CD4-positive, alpha-beta T cell treated with Interleukin-10 for 1 hour (primary cell): ENCODE results near the gene TAB3.
"Not testable (repeated sequence)": the region's sequence is repeated elsewhere in the genome, so short reads cannot be mapped to it uniquely, and the experiment has no call there.

ENCODE experiments used
- DNase-seq: peaks from one replicate; pipeline ENCODE4 v3.0.0-alpha.2; 2020

The TAB3 gene

DNA sequence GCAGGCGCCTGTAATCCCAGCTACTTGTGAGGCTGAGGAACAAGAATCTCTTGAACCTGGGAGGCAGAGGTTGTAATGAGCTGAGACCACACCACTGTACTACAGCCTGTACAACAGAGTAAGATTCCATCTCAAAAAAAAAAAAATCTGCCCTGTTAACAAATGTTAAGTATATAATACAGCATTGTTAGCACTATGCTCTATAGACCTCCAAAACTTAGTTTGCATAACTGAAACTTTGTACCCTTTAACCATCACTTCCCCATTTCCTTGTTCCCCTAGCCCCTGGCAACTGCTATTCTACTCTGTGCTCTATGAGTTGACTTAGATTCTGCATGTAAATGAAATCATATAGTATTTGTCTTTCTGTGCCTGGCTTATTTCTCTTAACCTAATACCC, 76.7 kb downstream of the TAB3 start:
- no peak for DNase-seq

DNA sequence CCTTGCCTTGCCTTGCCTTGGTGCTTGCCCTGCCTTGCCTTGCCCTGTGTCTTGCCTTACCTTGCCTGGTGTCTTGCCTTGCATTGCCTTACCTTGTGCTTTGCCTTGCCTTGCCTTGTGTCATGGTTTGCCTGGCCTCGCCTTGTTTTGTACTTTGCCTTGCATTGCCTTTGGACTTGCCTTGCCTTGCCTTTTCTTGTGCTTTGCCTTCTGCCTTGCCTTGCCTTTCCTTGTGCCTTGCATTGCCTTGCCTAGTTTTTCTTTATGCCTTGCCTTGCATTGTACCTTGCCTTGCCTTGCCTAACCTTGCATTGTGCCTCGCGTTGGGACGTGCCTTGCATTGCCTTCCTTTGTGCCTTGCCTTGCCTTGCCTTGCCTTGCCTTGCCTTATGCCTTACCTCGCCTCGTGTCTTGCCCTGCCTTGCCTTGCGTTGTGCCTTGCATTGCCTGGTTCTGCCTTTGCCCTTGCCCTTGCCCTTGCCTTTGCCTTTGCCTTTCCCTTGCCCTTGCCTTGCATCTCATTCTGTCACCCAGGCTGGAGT, 82.8 kb downstream of the TAB3 start:
- DNase-seq, result no peak

DNA sequence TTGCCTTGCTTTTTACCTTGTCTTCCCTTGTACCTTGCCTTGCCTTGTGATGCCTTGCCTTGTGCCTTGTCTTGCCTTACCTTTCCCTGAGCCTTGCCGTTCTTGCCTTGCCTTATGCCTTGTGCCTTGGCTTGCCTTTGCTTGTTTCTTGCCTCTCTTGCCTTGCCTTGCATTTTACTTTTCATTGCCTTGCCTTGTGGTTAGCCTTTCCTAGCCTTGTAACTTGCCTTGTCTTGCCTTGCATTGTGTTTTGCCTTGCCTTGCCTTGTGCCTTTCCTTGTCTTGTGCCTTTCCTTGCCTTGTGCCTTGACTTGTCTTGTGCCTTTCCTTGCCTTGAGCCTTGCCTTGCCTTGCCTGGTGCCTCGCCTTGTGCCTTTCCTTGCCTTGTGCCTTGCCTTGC, 84.6 kb downstream of the TAB3 start:
- no peak for DNase-seq

DNA sequence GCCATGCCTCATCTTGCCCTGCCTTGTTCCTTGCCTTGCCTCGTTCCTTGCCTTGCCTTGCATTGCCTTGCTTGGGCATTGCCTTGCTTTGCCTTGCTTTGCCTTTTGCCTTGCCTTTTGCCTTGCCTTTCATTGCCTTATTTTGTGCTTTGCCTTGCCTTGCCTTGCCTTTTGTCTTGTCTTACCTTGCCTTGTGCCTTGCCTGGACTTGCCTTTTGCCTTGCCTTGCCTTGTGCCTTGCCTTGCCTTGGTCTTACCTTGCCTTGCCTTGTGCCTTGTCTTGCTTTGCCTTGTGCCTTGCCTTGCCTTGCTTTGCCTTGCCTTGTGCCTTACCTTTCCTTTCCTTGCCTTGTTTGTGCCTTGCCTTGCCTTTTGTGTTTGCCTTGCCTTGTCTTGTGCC, 88.2 kb downstream of the TAB3 start:
- no peak for DNase-seq

DNA sequence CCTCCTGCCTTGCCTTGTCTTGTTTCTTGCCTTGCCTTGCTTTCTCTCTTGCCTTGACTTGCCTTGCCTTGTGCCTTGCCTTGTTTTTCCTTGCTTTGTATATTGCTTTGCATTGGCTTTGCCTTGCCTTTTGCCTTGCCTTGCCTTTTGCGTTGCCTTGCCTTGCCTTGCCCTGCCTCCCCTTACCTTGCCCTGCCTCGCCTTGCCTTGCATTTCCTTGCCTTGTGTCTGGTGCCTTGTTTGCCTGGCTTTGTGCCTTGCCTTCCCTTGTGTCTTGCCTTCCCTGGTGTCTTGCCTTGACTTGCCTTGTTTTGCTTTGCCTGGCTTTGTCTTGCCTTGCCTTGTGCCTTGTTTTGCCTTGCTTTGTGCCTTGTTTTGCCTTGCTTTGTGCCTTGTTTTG, 89.7 kb downstream of the TAB3 start:
- no peak for DNase-seq

DNA sequence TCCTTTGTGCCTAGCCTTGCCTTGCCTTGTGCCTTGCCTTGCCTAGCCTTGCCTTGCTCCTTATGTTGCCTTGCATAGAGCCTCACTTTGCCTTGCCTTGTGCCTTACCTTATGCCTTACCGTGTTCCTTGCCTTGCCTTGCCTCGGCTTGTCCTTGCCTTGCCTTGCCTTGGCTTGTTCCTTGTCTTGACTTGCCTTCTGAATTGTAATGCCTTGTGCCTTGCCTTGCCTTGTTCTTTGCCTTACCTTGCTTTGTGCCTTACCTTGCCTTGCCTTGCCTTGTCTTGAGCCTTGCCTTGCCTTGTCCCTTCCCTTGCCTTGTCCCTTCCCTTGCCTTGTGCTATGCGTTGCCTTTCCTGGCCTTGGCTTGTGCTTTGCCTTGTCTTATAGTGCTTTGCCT, 90.2 kb downstream of the TAB3 start:
- no peak for DNase-seq

DNA sequence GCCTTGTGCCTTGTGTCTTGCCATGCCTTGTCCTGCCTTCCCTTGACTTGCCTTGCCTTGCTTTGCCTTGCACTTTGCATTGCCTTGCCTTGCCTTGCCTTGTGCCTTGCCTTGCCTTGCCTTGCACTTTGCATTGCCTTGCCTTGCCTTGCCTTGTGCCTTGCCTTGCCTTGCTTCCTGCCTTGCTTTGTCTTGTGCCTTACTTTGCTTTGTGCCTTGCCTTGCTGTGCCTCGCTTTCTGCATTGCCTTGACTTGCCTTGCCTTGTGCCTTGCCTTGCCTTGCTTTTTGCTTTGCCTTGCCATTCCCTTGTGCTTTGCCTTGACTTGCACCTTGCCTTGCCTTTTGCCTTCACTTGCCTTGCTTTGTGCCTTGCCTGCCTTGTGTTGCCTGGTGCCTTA, 91.8 kb downstream of the TAB3 start:
- not testable (repeated sequence) for DNase-seq

DNA sequence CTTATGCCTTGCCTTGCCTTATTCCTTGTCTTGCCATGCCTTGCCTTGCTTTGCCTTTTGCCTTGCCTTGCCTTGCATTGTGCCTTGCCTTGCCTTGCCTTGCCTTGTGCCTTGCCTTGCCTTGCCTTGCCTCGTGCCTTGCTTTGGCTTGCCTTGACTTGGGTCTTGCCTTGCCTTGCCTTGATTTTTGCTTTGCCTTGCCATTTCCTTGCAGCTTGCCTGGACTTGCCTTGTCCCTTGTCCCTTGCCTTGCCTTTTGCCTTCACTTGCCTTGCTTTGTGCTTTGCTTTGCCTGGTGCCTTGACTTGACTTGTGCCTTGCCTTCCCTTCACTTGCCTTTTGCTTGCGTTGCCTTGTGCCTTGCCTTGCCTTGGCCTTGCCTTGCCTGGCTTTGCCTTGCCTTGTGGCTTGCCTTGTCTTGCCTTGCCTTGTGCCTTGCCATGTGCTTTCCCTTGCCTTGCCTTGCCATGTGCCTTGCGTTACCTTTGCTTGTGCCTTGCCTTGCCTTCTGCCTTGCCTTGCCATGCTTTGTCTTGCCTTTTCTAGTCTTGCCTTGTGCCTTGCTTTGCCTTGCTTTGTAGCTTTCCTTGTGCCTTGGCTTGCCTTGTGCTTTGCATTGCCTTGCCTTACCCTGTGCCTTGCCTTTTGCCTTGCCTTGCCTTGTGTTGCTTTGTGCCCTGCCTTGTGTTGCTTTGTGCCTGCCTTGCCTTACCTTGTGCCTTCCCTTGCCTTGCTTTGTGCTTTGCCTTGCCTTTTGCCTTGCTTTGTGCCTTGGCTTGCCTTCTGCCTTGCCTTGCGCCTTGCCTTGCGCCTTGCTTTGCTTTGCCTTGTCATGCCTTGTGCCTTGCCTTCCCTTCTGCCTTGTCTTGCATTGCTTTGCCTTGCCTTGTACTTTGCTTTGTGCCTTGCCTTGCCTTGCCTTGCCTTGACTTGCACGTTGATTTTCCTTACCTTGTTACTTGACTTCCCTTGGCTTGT, 92.8 kb downstream of the TAB3 start:
- no peak for DNase-seq

DNA sequence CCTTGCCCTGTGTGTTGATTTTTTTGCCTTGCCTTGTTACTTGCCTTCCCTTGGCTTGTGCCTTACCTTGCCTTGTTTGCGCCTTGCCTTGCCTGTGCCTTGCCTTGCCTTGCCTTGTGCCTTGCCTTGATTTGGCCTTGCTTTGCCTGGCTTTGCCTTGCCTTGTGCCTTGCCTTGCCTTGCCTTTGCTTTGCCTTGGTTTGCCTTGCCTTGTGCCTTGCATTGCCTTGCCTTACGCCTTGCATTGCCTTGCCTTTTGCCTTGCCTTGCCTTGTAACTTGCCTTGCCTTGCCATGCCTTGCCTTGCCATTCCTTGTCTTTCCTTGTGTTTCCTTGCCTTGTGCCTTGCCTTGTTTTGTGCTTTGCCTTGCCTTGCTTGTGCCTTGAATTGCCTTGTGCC, 94.6 kb downstream of the TAB3 start:
- no peak for DNase-seq

DNA sequence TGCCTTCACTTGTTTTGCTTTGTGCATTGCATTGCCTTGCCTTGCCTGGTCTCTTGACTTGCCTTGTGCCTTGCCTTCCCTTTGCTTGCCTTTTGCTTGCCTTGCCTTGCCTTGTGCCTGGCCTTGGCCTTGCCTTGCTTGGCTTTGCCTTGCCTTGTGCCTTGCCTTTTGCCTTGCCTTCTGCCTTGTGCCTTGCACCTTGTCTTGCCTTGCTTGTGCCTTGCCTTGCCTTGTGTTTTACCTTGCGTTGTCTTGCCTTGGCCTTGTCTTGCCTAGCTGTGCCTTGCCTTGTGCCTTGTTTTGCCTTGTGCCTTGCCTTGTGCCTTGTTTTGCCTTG, 95.3 kb downstream of the TAB3 start:
- no peak for DNase-seq

DNA sequence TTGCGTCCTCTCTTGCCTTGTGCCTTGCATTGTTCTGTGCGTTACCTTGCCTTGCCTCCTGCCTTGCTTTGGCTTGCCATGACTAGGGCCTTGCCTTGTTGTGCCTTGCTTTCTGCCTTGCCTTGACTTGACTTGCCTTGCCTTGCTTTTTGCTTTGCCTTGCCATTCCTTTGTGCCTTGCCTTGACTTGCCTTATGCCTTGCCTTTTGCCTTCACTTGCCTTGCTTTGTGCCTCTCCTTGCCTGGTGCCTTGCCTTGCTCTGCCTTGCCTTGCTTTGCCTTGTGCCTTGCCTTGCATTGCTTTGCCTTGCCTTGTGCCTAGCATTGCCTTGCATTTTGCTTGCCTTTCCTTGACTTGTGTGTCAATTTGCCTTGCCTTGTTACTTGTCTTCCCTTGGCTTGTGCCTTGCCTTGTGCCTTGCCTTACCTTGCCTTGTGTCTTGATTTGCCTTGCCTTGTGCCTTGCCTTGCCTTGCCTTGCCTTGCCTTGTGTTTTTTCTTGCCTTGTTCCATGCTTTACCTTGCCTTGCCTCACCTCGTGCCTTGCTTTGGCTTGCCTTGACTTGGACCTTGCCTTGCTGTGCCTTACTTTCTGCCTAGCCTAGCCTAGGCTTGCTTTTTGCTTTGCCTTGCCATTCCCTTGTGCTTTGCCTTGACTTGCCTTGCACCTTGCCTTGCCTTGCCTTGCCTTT, 95.8 kb downstream of the TAB3 start:
- no peak for DNase-seq

DNA sequence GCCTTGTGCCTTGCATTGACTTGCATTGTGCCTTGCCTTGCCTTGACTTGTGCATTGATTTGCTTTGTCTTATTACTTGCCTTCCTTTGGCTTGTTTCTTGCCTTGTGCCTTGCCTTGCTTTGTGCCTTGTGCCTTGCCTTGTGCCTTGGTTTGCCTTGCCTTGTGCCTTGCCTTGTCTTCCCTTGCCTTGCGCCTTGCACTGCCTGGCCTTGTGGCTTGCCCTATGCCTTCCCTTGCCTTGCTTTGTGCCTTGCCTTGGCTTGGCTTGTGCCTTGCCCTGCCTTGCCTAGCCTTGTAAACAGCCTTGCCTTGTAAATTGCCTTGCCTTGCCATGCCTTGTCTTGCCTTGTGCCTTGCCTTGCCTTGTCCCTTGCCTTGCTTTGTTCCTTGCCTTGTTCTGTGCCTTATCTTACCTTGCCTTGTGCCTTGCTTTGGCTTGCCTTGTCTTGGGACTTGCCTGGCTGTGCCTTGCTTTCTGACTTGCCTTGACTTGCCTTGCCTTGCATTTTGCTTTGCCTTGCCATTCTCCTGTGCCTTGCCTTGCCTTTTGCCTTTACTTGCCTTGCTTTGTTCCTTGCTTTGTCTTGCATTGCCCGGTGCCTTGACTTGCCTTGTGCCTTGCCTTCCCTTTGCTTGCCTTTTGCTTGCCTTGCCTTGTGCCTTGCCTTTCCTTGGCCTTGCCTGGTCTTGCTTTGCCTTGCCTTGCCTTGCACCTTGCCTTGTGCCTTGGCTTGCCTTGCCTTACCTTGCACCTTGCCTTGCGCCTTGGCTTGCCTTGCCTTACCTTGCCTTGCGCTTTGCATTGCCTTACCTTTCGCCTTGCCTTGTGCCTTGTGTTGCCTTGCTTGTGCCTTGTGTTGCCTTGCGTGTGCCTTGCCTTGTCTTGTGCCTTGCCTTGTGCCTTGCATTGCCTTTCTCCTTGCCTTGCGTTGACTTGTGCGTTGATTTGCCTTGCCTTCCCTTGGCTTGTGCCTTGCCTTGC, 97.5 kb downstream of the TAB3 start:
- DNase-seq, result no peak

DNA sequence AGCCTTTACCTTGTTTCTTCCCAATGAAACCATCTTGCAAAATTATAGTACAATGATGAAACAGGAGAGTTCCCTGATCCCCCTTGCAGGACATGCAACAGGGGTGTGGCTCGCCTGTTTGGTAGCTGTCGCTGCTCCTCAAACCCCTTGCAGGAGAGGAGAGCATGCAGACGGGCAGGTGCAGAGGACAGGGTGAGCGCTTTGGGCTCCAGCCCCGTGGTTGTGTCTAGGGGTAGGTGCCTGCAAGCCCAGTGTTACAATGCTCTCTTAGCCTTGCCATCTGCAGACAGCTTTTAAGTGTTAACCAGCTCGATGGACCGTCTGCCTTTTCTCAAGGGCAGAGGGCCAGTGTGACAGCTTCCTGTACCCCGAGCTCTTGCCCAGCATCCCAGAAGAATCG, 102.0 kb downstream of the TAB3 start:
- no peak for DNase-seq

DNA sequence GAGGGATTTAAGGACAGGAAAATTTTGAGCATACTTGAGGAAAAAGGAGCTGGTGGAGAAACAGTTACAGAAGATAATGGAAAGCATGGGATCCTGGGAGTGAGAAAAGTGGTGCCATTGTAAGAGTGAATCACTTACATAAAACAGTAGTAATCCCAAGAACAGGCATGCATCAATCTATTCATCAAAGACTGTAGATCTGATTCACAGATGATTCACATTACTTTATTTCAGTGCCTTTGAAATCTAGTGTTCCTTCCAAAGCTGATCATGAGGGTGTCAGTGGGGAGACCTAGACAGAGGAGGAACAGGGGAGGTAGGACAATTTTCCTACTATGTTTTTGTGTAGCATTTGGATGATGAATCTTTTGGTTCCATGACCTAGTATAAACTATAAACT, 102.7 kb downstream of the TAB3 start:
- no peak for DNase-seq

DNA sequence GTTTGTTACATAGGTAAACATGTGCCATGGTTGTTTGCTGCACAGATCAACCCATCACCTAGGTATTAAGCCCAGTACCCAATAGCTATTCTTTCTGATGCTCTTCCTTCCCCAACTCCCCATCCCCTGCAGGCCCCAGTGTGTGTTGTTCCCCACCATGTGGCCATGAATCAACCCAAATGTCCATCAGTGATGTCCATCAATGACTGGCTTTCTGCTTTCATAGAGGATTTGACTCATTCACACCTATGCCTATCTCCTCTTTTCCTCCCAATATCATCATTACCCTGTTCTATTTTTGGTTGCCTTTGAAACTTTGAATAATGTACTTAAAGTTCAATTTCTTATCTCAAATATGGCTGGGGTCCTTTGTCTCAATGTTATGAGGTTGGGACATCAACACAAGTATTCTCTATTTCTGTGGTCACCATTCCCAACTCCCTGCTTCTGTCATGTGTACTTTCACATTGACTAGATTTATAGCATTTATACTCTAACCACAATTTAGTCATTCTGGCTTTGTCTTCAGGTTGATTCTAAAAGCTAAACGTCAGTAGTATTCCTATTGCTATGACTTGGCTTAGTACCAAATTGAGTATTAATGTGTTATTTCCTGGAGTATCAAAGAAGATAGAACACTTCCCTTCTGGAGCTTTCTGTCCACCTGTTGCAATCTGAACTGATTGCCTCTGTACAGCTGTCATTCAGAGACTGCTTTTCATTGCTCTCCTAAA, 107.2 kb downstream of the TAB3 start:
- no peak for DNase-seq

DNA sequence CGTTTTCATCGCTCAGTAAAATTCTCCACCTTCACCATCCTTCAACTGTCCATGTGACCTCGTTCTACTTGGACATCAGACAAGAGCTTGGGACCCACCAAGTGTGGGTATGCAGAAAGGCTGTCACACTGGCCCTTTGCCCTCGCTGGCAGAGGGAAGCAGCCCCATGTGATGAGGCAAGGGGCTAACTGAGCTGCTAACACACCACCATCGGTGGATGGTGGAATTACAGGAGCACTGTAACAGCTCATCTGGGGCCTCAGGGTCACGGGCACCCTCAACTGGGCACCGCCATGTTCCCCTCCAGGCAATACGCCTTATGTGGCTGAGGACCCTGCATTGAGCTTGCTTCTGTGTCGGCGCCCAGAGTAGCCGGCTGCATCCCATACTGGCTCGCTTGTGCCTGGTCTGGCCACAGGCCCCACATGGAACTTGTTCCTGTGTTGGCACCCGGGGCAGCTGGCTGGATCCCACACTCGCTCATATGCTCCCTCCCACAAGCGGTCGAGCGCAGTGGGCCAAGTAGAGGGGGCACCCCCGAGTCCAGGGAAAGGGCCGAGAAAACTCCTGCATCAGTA, 109.5 kb downstream of the TAB3 start:
- no peak for DNase-seq

DNA sequence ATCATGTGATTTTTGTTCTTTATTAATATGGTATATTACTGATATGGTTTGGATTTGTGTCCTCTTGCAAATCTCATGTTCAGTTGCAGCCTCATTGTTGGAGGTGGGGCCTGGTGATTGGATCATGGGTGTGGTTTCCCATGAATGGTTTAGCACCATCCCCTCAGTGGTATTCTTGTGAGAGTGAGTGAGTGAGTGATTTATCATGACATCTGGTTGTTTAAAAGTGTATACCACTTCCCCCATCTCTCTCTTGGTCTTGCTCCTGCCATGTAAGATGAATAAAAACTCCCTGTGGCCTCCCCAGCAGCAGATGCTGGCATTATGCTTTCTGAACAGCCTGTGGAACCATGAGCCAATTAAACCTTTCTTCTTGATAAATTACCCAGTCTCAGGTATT, 111.5 kb downstream of the TAB3 start:
- DNase-seq, result no peak
